ENCODE measurements around the gene ASPG.

Gene ASPG

DNA sequence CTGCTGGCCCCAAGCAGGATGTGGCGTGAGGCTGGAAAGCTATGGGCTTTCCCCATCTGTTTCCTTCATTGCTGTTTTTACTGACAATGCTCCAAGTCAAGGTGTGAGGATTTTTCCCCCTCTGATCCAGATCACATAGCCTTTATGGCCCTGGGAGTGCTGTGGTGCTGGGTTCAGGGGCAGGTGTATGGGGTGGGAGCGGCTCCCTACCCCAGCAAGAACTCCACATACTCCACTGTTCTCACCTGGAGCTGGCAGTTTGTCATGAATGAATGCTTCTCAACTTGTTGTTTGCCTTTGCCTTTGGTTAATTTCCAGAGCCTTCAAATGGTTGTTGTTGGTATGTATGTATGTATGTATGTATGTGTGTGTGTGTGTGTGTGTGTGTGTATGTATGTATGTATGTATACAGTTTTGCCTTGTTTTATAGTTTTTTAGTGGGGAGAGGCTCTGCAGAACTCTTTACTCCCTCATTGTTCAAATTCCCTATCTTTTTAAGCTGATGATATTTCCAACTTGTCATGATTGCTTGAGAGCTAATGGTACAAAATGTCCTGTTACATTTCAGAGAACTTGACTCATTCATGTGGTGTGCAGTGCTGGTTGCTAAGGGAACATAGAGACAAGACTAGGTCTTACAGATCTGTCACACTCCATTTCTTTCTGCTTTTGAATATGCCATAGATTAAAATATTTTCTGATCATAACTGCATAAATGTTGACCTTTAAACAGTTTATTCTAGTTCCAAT is 36.6 kb upstream of the ASPG start:
- no peak for DNase-seq

DNA sequence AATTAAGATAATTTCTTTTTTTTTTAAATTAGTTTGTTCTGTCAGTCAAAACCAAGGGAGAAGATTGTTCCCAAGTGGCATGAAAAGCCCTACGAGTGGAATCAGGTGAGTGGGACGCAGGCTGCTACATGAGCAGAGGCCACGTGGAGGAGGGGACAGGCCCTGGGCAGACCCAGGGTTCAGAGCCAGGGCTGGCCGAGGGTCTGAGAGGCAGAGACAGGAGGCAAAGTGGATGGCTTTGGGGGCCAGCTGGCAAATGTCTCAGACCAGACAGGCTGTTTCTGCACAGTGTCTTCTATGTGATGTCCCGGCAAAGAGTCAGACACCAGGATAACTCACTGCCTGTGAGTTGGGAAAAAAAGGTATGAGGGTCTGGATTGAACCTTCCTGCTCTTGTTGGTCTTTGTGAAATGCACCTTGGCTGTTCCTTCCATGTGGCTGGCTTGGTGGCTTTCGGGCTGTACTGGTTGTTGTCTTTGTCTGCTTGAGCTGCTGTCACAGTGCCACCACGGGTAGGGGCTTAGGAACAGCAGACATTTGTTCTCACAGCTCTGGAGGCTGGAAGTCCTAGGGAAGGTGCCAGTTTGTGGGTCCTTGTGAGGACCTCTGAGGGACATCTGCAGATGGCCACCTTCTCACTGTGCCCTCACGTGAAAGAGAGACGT is 35.8 kb upstream of the ASPG start:
- Histone ChIP-seq H3K9ac (ENCODE audit: low read length) (no peak overlapping the region), H3K4me3 (ENCODE audit: low read length) (no peak overlapping the region), H3K9me2 (replicated peaks; ENCODE audit: insufficient read depth, low read length) (no peaks in the 10 kb centered on the region), H2AFZ (ENCODE audit: low read length) (no peak overlapping the region), H4K20me1 (ENCODE audit: insufficient read depth, low read length) (no peaks in the 10 kb centered on the region), H3K27me3 (replicated peaks; ENCODE audit: insufficient read depth, low read length) (no peaks in the 10 kb centered on the region; the same call in 1 of the 2 replicates), H3K79me2 (ENCODE audit: low read length) (no peaks in the 10 kb centered on the region), H3K36me3 (replicated peaks; ENCODE audit: insufficient read depth, low read length) (no peaks in the 10 kb centered on the region), H3K4me1 (ENCODE audit: low read length) (no peaks in the 10 kb centered on the region), H3F3A (ENCODE audit: insufficient read depth, low read length) (no peaks in the 10 kb centered on the region), H3K4me2 (ENCODE audit: low read depth, low read length) (no peak overlapping the region), H3K9me3 (replicated peaks; ENCODE audit: insufficient read depth, low read length) (no peaks in the 10 kb centered on the region), H3K27ac (ENCODE audit: low read length) (no peak overlapping the region)
- TF ChIP-seq EZH2phosphoT487 (IDR thresholded peaks at IDR 0.05; ENCODE audit: low read length) = no peak
- TF ChIP-seq EZH2 (optimal IDR thresholded peaks at IDR 0.05; ENCODE audit: low read depth, low read length) = no peak
- TF ChIP-seq, protein P1, sequence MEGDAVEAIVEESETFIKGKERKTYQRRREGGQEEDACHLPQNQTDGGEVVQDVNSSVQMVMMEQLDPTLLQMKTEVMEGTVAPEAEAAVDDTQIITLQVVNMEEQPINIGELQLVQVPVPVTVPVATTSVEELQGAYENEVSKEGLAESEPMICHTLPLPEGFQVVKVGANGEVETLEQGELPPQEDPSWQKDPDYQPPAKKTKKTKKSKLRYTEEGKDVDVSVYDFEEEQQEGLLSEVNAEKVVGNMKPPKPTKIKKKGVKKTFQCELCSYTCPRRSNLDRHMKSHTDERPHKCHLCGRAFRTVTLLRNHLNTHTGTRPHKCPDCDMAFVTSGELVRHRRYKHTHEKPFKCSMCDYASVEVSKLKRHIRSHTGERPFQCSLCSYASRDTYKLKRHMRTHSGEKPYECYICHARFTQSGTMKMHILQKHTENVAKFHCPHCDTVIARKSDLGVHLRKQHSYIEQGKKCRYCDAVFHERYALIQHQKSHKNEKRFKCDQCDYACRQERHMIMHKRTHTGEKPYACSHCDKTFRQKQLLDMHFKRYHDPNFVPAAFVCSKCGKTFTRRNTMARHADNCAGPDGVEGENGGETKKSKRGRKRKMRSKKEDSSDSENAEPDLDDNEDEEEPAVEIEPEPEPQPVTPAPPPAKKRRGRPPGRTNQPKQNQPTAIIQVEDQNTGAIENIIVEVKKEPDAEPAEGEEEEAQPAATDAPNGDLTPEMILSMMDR (IDR thresholded peaks at IDR 0.05; ENCODE audit: low read length) = no peak
- DNase-seq = no peak

More for the DNA sequence above, 36.6 kb upstream of the ASPG start:
- TF ChIP-seq EZH2phosphoT487 (IDR thresholded peaks at IDR 0.05; ENCODE audit: low read length) = no peak
- TF ChIP-seq, protein P1 (IDR thresholded peaks at IDR 0.05; ENCODE audit: low read length) = no peak
- TF ChIP-seq EZH2 (optimal IDR thresholded peaks at IDR 0.05; ENCODE audit: low read depth, low read length) = no peak
- H3K4me2 ChIP-seq (ENCODE audit: low read depth, low read length) = no peak overlapping the region
- no peaks in the 10 kb centered on the region for H4K20me1 ChIP-seq (ENCODE audit: insufficient read depth, low read length)
- H3K9me2 ChIP-seq (replicated peaks; ENCODE audit: insufficient read depth, low read length) = no peaks in the 10 kb centered on the region
- H3K27me3 ChIP-seq (replicated peaks; ENCODE audit: insufficient read depth, low read length) = peaks cover 3% of the 10 kb centered on the region; the same call in 1 of the 2 replicates
- H3K4me1 ChIP-seq (ENCODE audit: low read length) = no peaks in the 10 kb centered on the region
- no peaks in the 10 kb centered on the region for H3K9me3 ChIP-seq (replicated peaks; ENCODE audit: insufficient read depth, low read length)
- no peak overlapping the region for H3K9ac ChIP-seq (ENCODE audit: low read length)
- H3K4me3 ChIP-seq (ENCODE audit: low read length) = no peak overlapping the region
- no peaks in the 10 kb centered on the region for H3F3A ChIP-seq (ENCODE audit: insufficient read depth, low read length)
- H3K79me2 ChIP-seq (ENCODE audit: low read length) = no peaks in the 10 kb centered on the region
- no peak overlapping the region for H3K27ac ChIP-seq (ENCODE audit: low read length)
- H2AFZ ChIP-seq (ENCODE audit: low read length) = no peak overlapping the region
- no peaks in the 10 kb centered on the region for H3K36me3 ChIP-seq (replicated peaks; ENCODE audit: insufficient read depth, low read length)

DNA sequence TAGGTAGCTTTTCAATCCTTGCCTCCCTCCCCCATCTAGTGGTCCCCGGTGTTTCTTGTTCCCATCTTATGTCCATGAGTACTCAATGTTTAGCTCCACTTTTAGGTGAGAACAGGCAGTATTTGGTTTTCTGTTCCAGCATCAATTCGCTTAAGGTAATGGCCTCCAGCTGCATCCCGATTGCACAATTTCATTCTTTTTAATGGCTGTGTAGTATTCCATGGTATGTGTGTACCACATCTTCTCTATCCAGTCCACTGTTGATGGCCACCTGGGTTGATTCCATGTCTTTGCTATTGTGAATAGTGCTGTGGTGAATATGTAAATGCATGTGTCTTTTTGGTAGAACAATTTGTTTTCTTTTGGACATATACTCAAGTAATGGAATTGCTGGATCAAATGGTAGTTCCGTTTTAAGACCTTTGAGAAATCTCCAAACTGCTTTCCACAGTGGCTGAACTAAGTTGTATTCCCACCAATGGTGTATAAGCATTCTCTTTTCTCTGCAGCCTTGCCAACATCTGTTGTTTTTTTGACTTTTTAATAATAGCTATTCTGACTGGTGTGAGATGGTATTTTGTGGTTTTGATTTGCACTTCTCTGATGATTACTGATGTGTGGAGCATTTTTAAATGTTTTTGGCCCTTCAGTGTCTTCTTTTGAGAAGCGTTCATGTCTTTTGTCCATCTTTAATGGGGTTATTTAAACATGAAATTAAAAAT is 34.2 kb upstream of the ASPG start:
- H3K79me2 ChIP-seq (ENCODE audit: low read length) = no peaks in the 10 kb centered on the region
- no peaks in the 10 kb centered on the region for H3K9me3 ChIP-seq (replicated peaks; ENCODE audit: insufficient read depth, low read length)
- no peaks in the 10 kb centered on the region for H3K9me2 ChIP-seq (replicated peaks; ENCODE audit: insufficient read depth, low read length)
- H3K4me2 ChIP-seq (ENCODE audit: low read depth, low read length) = no peak overlapping the region
- H3K9ac ChIP-seq (ENCODE audit: low read length) = no peak overlapping the region
- TF ChIP-seq EZH2phosphoT487 (IDR thresholded peaks at IDR 0.05; ENCODE audit: low read length) = no peak
- no peak for TF ChIP-seq EZH2 (optimal IDR thresholded peaks at IDR 0.05; ENCODE audit: low read depth, low read length)
- TF ChIP-seq, protein P1 (IDR thresholded peaks at IDR 0.05; ENCODE audit: low read length) = no peak
- no peaks in the 10 kb centered on the region for H4K20me1 ChIP-seq (ENCODE audit: insufficient read depth, low read length)
- no peak for DNase-seq
- H3K4me3 ChIP-seq (ENCODE audit: low read length) = no peak overlapping the region
- H3K4me1 ChIP-seq (ENCODE audit: low read length) = no peaks in the 10 kb centered on the region
- H3F3A ChIP-seq (ENCODE audit: insufficient read depth, low read length) = no peaks in the 10 kb centered on the region
- peaks cover 9% of the 10 kb centered on the region for H3K27me3 ChIP-seq (replicated peaks; ENCODE audit: insufficient read depth, low read length)
- H2AFZ ChIP-seq (ENCODE audit: low read length) = no peak overlapping the region
- no peak overlapping the region for H3K27ac ChIP-seq (ENCODE audit: low read length)
- H3K36me3 ChIP-seq (replicated peaks; ENCODE audit: insufficient read depth, low read length) = no peaks in the 10 kb centered on the region
